HEK293T (cell line): ENCODE results near the gene APBA2.

Experiments
- ARNT ChIP-seq: fragments of 450-650 bp; IDR thresholded peaks from 2 replicates; pipeline ENCODE4 v1.6.1; 2017; ENCODE audit warnings: mild to moderate bottlenecking
- BHLHE40 ChIP-seq: fragments of 450-650 bp; IDR thresholded peaks from 2 replicates; pipeline ENCODE4 v1.6.1; 2016; ENCODE audit warnings: mild to moderate bottlenecking, moderate library complexity, borderline replicate concordance
- FOXA1 ChIP-seq: fragments of 450-650 bp; IDR thresholded peaks from 2 replicates; pipeline ENCODE4 v1.6.1; 2016; ENCODE audit warnings: mild to moderate bottlenecking
- FOXK2 ChIP-seq: fragments of 450-650 bp; IDR thresholded peaks from 2 replicates; pipeline ENCODE4 v1.6.1; 2016; ENCODE audit warnings: mild to moderate bottlenecking
- HDGF ChIP-seq: fragments of 450-650 bp; IDR thresholded peaks from 2 replicates; pipeline ENCODE4 v1.6.1; 2017; ENCODE audit warnings: antibody characterized with exemption, borderline replicate concordance
- NFRKB ChIP-seq: fragments of 450-650 bp; IDR thresholded peaks from 2 replicates; pipeline ENCODE4 v1.6.1; 2016; ENCODE audit warnings: mild to moderate bottlenecking, moderate library complexity
- SP1 ChIP-seq: fragments of 450-650 bp; IDR thresholded peaks from 2 replicates; pipeline ENCODE4 v1.6.1; 2017

DNA sequence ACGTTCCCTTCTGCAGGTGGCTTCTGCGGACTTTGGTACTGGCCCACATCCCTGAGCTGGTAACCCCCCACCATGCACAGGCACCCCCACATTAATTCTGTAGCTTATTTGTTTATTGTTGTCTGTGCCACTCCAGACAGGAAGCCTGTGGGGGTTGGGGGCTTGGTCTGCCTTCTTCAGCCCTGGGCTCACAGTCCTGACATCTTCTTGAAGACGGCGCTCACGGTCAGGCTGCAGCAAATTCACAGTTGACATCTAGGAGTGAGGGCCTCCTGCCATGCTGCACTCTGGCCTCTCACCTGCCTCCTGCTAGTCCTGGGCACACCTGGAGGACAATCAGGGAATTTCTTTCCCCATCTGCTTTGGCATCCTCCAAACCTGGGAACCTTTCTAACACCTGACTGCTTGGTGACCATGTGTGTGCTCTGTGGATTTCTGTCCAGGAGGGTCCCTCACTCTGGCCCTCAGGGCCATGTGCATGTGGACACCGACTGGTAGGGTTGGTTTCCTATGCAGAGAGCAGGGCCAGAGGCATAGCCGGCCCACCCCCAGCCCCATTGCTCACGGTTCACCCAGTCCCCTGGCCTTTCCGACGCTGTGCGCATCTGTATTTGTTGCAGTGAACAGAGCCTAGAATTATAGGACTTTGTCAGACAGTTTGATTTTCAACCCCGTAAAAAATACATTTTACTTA, 68.8 kb downstream of the APBA2 start:
- TF ChIP-seq BHLHE40, result no peak
- no peak for TF ChIP-seq HDGF
- TF ChIP-seq FOXK2, result no peak
- no peak for TF ChIP-seq SP1
- TF ChIP-seq FOXA1, result no peak
- TF ChIP-seq NFRKB, result no peak
- TF ChIP-seq ARNT, result no peak
